H1 (cell line): ENCODE measurements around the gene OBP2B. TPM values are rescaled to one million over a fixed set of nuclear protein-coding genes. Genes with fewer than 3 reads are reported as not detected.
"Not testable (repeated sequence)": the region's sequence is repeated elsewhere in the genome, so short reads cannot be mapped to it uniquely, and the experiment has no call there.

Source experiments
- CTCF ChIA-PET: fragments of 300-600 bp; sonication (Branson Sonifier 250); formaldehyde crosslinking; loops from one replicate; lab custom pipeline; 2021; ENCODE audit not compliant: partially characterized antibody; lab: Charles Lee
- POLR2A ChIA-PET: fragments of 300-600 bp; sonication (Branson Sonifier 250); formaldehyde crosslinking; loops from one replicate; lab custom pipeline; 2021; ENCODE audit warnings: inconsistent platforms; ENCODE audit not compliant: partially characterized antibody; lab: Charles Lee
- DNase-seq, 2 experiments: peaks; one replicate each; pipeline versions ENCODE4 v3.0.0 to v3.0.0-alpha.2; 2010 to 2022; ENCODE audit warnings: low spot score in 2 of 2, low read depth in 1 of 2, mixed read lengths in 1 of 2
- FAIRE-seq: peaks from 2 replicates; lab custom pipeline; 2011; peaks lifted over from hg19 to GRCh38; lab: Jason Lieb, UNC
- H2AFZ ChIP-seq: 2 replicates; pipeline ENCODE4 v1.8.1; 2012; ENCODE audit warnings: low read length, inconsistent platforms
- H2AK5ac ChIP-seq: 2 replicates; pipeline ENCODE4 v1.6.1; 2013; ENCODE audit warnings: low read depth, low read length
- H2BK120ac ChIP-seq: replicated peaks from 2 replicates; pipeline ENCODE3; 2013; ENCODE audit warnings: low read depth, low read length, inconsistent platforms
- H2BK12ac ChIP-seq: 2 replicates; pipeline ENCODE4 v1.6.1; 2013; ENCODE audit warnings: low read depth, low read length
- H2BK15ac ChIP-seq: 2 replicates; pipeline ENCODE4 v1.6.1; 2013; ENCODE audit warnings: low read length
- H2BK20ac ChIP-seq: 2 replicates; pipeline ENCODE4 v1.6.1; 2013; ENCODE audit warnings: low read length
- H2BK5ac ChIP-seq: 2 replicates; pipeline ENCODE4 v1.6.1; 2013; ENCODE audit warnings: low read depth, low read length
- H3K14ac ChIP-seq: 2 replicates; pipeline ENCODE4 v1.6.1; 2013; ENCODE audit warnings: inconsistent platforms; ENCODE audit not compliant: insufficient read length
- H3K18ac ChIP-seq: 2 replicates; pipeline ENCODE4 v1.6.1; 2013; ENCODE audit warnings: low read length; ENCODE audit errors: extremely low read depth
- H3K23ac ChIP-seq: 2 replicates; pipeline ENCODE4 v1.6.1; 2013; ENCODE audit warnings: inconsistent platforms; ENCODE audit not compliant: insufficient read length
- H3K23me2 ChIP-seq: 2 replicates; pipeline ENCODE4 v1.6.1; 2013; ENCODE audit warnings: low read depth, low read length
- H3K27ac ChIP-seq: 2 replicates; pipeline ENCODE4 v1.6.1; 2011; ENCODE audit warnings: low read depth, low read length, inconsistent platforms
- H3K27me3 ChIP-seq, 4 experiments: replicated peaks in 1 of 4; 1 replicate in 1 of 4; 2 replicates in 3 of 4; pipeline versions ENCODE4 v1.6.1 to v1.8.1; 2011 to 2013; ENCODE audit warnings: low read length in 3 of 4, mild to moderate bottlenecking in 3 of 4, inconsistent platforms in 2 of 4, mixed read lengths in 2 of 4, moderate library complexity in 1 of 4; ENCODE audit not compliant: control insufficient read depth in 3 of 4, insufficient read depth in 3 of 4; ENCODE audit errors: extremely low read depth in 1 of 4
- H3K36me3 ChIP-seq, 4 experiments: 2 replicates each; pipeline versions ENCODE4 v1.6.1 to v1.8.1; 2011 to 2013; ENCODE audit warnings: mild to moderate bottlenecking in 4 of 4, low read length in 3 of 4, moderate library complexity in 2 of 4, control low read depth in 1 of 4, inconsistent platforms in 1 of 4; ENCODE audit not compliant: insufficient read depth in 4 of 4, control insufficient read depth in 2 of 4
- H3K4ac ChIP-seq: replicated peaks from 2 replicates; pipeline ENCODE3; 2013; ENCODE audit warnings: low read length, low read depth, mixed read lengths, inconsistent platforms; ENCODE audit not compliant: insufficient read length
- H3K4me1 ChIP-seq, 4 experiments: replicated peaks in 1 of 4; 1 replicate in 1 of 4; 2 replicates in 3 of 4; pipeline versions ENCODE4 v1.6.1 to v1.8.1; 2011 to 2013; ENCODE audit warnings: low read length in 3 of 4, inconsistent platforms in 2 of 4, mixed read lengths in 1 of 4; ENCODE audit not compliant: insufficient read depth in 4 of 4, control insufficient read depth in 3 of 4
- H3K4me2 ChIP-seq, 2 experiments: 2 replicates each; pipeline versions ENCODE4 v1.6.1 to v1.8.1; 2011 to 2013; ENCODE audit warnings: low read depth in 2 of 2, low read length in 2 of 2, control low read depth in 1 of 2, inconsistent platforms in 1 of 2, mild to moderate bottlenecking in 1 of 2; ENCODE audit not compliant: insufficient read depth in 1 of 2
- H3K4me3 ChIP-seq, 4 experiments: fragments of 200-600, 300-600 bp in 1 of 4; sonication (generic), shearing (Covaris generic), sonication (Bioruptor Twin) in 1 of 4; 2 replicates each; pipeline versions ENCODE4 v1.5.1 to v1.8.1; 2011 to 2016; ENCODE audit warnings: low read length in 4 of 4, low read depth in 3 of 4, control low read depth in 2 of 4, inconsistent platforms in 2 of 4, mild to moderate bottlenecking in 2 of 4, mixed read lengths in 1 of 4, moderate library complexity in 1 of 4; ENCODE audit not compliant: insufficient read depth in 2 of 4; ENCODE audit errors: extremely low read depth in 1 of 4
- H3K56ac ChIP-seq: replicated peaks from 2 replicates; pipeline ENCODE3; 2013; ENCODE audit warnings: low read depth, mild to moderate bottlenecking, mixed read lengths, low read length, inconsistent platforms; ENCODE audit not compliant: insufficient read length
- H3K79me1 ChIP-seq: 2 replicates; pipeline ENCODE4 v1.6.1; 2013; ENCODE audit warnings: low read depth, low read length, control low read depth
- H3K79me2 ChIP-seq, 2 experiments: 2 replicates each; pipeline versions ENCODE4 v1.6.1 to v1.8.1; 2012 to 2013; ENCODE audit warnings: low read length in 2 of 2, mild to moderate bottlenecking in 2 of 2, inconsistent platforms in 1 of 2; ENCODE audit not compliant: insufficient read depth in 2 of 2, control insufficient read depth in 1 of 2
- H3K9ac ChIP-seq, 4 experiments: replicated peaks in 1 of 4; 1 replicate in 1 of 4; 2 replicates in 3 of 4; pipeline versions ENCODE4 v1.6.1 to v1.8.1; 2011 to 2013; ENCODE audit warnings: low read depth in 3 of 4, low read length in 3 of 4, control low read depth in 2 of 4, mild to moderate bottlenecking in 2 of 4, moderate library complexity in 2 of 4, inconsistent platforms in 1 of 4; ENCODE audit errors: extremely low read depth in 1 of 4
- H3K9me3 ChIP-seq, 2 experiments: 2 replicates each; pipeline versions ENCODE4 v1.6.1 to v1.8.1; 2012 to 2013; ENCODE audit warnings: mild to moderate bottlenecking in 2 of 2, moderate library complexity in 2 of 2, control low read depth in 1 of 2, inconsistent platforms in 1 of 2, low read depth in 1 of 2, low read length in 1 of 2, mixed read lengths in 1 of 2; ENCODE audit not compliant: insufficient read depth in 2 of 2
- H4K20me1 ChIP-seq, 2 experiments: replicated peaks in 1 of 2; 2 replicates each; pipeline versions ENCODE3 to v1.8.1; 2011 to 2013; ENCODE audit warnings: inconsistent platforms in 2 of 2, low read length in 2 of 2, mild to moderate bottlenecking in 1 of 2; ENCODE audit not compliant: insufficient read depth in 2 of 2, control insufficient read depth in 1 of 2
- H4K5ac ChIP-seq: 2 replicates; pipeline ENCODE4 v1.6.1; 2013; ENCODE audit warnings: low read length, low read depth, mixed read lengths, inconsistent platforms; ENCODE audit not compliant: insufficient read length
- H4K8ac ChIP-seq: 2 replicates; pipeline ENCODE4 v1.8.0; 2013; ENCODE audit warnings: mild to moderate bottlenecking, moderate library complexity, low read length, inconsistent platforms; ENCODE audit not compliant: insufficient read depth; ENCODE audit errors: extremely low read depth
- H4K91ac ChIP-seq: replicated peaks from 2 replicates; pipeline ENCODE3; 2013; ENCODE audit warnings: low read length, mixed read lengths, inconsistent platforms; ENCODE audit not compliant: insufficient read length
- WGBS, 2 experiments: shearing (Covaris generic) in 1 of 2; methylation state at CpG; one replicate each; pipeline versions ENCODE4 v1.1.6 to v1.1.7; 2013 to 2015; ENCODE audit warnings: low lambda C conversion rate in 2 of 2, mixed read lengths in 2 of 2, inconsistent platforms in 1 of 2, low coverage in 1 of 2, missing lambda C conversion rate in 1 of 2; ENCODE audit not compliant: insufficient replicate concordance in 2 of 2, insufficient coverage in 1 of 2, insufficient read length in 1 of 2; ENCODE audit errors: extremely low coverage in 1 of 2, missing lambda C conversion rate in 1 of 2; 5-methylcytosine and 5-hydroxymethylcytosine counted together
- long read RNA-seq, 2 experiments: library from RNA in 1 of 2; library from capped mRNA in 1 of 2; stranded (forward); transcript quantifications; one replicate each; pipeline ENCODE4 v2.0.0, GENCODE V29; 2021; ENCODE audit warnings: inconsistent platforms in 1 of 2
- polyA minus RNA-seq, 3 experiments: library from RNA; depleted of rRNA, polyadenylated mRNA; stranded (reverse); fragments of >200 nt; gene quantifications; 1 replicate in 2 of 3; 2 replicates in 1 of 3; pipeline ENCODE4 v1.2.3, GENCODE V29; 2011
- polyA plus RNA-seq, 7 experiments: library from polyadenylated mRNA; depleted of rRNA in 3 of 7; stranded (reverse) in 5 of 7; unstranded in 2 of 7; fragments of >200 nt in 5 of 7; fragments of 200-250 nt in 2 of 7; gene quantifications; 1 replicate in 5 of 7; 2 replicates in 1 of 7; 4 replicates in 1 of 7; pipeline versions ENCODE4 v1.2.1 to v1.2.3, GENCODE V29; 2011 to 2013; ENCODE audit warnings: missing spikeins in 2 of 7, mixed read lengths in 2 of 7
- total RNA-seq: library from RNA; stranded (reverse); fragmentation: NEBNext Ultra II Directional; extraction: Animal tissue kit (Norgen Biotek cat#: 25700); gene quantifications from 2 replicates; pipeline ENCODE4 v1.2.1, GENCODE V29; 2021

OBP2B gene, protein sequence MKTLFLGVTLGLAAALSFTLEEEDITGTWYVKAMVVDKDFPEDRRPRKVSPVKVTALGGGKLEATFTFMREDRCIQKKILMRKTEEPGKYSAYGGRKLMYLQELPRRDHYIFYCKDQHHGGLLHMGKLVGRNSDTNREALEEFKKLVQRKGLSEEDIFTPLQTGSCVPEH
- total RNA-seq = not detected in 2 replicates
- polyA plus RNA-seq (2011; rRNA removed) = not detected in 2 replicates
- not detected for polyA plus RNA-seq (2011; cell fraction: cytosol; rRNA removed)
- polyA plus RNA-seq (2011; cell fraction: nucleus; rRNA removed) = not detected
- polyA plus RNA-seq (2012, experiment 1 of 2) = not detected in 4 replicates
- not detected for polyA plus RNA-seq (2012, experiment 2 of 2)
- polyA plus RNA-seq (2013, experiment 1 of 2) = not detected
- polyA plus RNA-seq (2013, experiment 2 of 2) = not detected
- not detected in 2 replicates for polyA minus RNA-seq (2011; rRNA and poly(A)+ RNA removed)
- not detected for polyA minus RNA-seq (2011; cell fraction: cytosol; rRNA and poly(A)+ RNA removed)
- polyA minus RNA-seq (2011; cell fraction: nucleus; rRNA and poly(A)+ RNA removed) = not detected
- long read RNA-seq, experiment 1 = 0 reads
- long read RNA-seq, experiment 2 = 0 reads

DNA sequence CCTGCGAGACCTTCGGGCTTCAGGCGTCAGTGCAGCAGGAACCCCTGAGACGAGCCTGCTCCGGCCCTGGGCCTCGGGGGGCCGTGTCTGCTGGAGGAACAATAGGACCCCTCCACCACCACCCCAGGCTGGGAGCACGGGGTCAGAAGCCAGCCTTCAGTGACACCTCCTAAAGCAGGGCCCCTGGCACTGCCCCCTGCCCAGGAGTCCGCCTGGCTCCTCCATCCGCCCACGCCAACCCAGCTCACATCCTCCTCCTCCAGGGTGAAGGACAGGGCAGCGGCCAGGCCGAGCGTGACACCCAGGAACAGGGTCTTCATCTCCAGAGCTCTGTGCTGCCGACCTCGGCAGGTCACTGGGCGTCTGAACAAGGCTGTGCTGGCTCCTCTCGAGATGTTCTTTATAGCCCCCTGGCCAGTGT lies at the start of gene OBP2B:
Gene OBP2B (minus strand): TSS at position 371 of the 421 bp plus-strand sequence. CDS start 51 bp downstream, at position 320.
- peaks cover 10 to 47% (median 34%) of the 10 kb centered on the region in 4 experiments for H3K27me3 ChIP-seq
- H3K18ac ChIP-seq, H2AFZ ChIP-seq, FAIRE-seq, H3K4me1 ChIP-seq, H3K79me2 ChIP-seq, POLR2A ChIA-PET, H3K23me2 ChIP-seq, DNase-seq, H3K14ac ChIP-seq, H2AK5ac ChIP-seq, H3K27ac ChIP-seq, H4K91ac ChIP-seq, H3K4me3 ChIP-seq, H4K5ac ChIP-seq, H2BK5ac ChIP-seq, H2BK120ac ChIP-seq, H3K56ac ChIP-seq, H3K79me1 ChIP-seq, H4K20me1 ChIP-seq, H2BK12ac ChIP-seq, H3K9me3 ChIP-seq, H2BK20ac ChIP-seq, H3K36me3 ChIP-seq, H4K8ac ChIP-seq, H3K9ac ChIP-seq, CTCF ChIA-PET, H3K4ac ChIP-seq, H3K23ac ChIP-seq, H3K4me2 ChIP-seq, H2BK15ac ChIP-seq: not testable (repeated sequence)
- no CpG with 5 or more reads among the region's 18 CpGs for WGBS, 2 experiments
